ENCODE results near the gene ACTR3. TPM values are rescaled to one million over a fixed set of nuclear protein-coding genes. Genes with fewer than 3 reads are reported as not detected.

The ACTR3 gene
- total and polyA plus RNA-seq, 10 of the 15 experiments (the other 5 are each of a cell fraction or from before 2014, with no cell fraction given), result 79.1 to 616 (median 471) TPM

- peak overlapping the region; percentile 35; the same call in 1 of the 2 replicates for H3K4me2 ChIP-seq (ENCODE audit: control insufficient read depth, insufficient read depth)
- SMC1A ChIA-PET (ENCODE audit: uncharacterized antibody, unreplicated experiment), result interaction anchor here (1.0 to 2.3 kb wide), 4 partner anchors 10 to 28 kb away, joined by 3 to 12 read pairs (median 3); no protein-coding TSS in a partner anchor
- H3K36me3 ChIP-seq (ENCODE audit: control insufficient read depth in 2 of 2, insufficient read depth in 2 of 2, low read length in 1 of 2), result peaks cover 2 to 19% of the 10 kb centered on the region in 2 experiments
- H3K79me2 ChIP-seq (ENCODE audit: control insufficient read depth, insufficient read depth, low read length), result peaks cover 81% of the 10 kb centered on the region
- H3K4me1 ChIP-seq (ENCODE audit: control insufficient read depth, insufficient read depth, low read length), result peaks cover 27% of the 10 kb centered on the region
- H3K4me3 ChIP-seq, result no peak overlapping the region
- RAD21 ChIA-PET (ENCODE audit: unreplicated experiment), result interaction anchor here (1.2 kb wide), 1 partner anchor 29 kb away, joined by 3 read pairs; no protein-coding TSS in a partner anchor
- ATAC-seq (peak; percentile 9), DNase-seq (ENCODE audit: low read depth, low spot score) (no peak), FAIRE-seq (no peak)
- TF ChIP-seq ATF3 (IDR thresholded peaks at IDR 0.05; ENCODE audit: borderline replicate concordance, extremely low read depth, low read depth, low read length), result no peak
- TF ChIP-seq ZBTB33 (IDR thresholded peaks at IDR 0.05), result peak; percentile 62; the same call in 1 of the 2 replicates
- no peak for TF ChIP-seq MXI1 (IDR thresholded peaks at IDR 0.05; ENCODE audit: low read depth, low read length)
- TF ChIP-seq BCL3 (IDR thresholded peaks at IDR 0.05; ENCODE audit: borderline replicate concordance, insufficient read depth, low read depth, low read length, poor library complexity, severe bottlenecking), result no peak
- peak; percentile 36; the same call in 1 of the 2 replicates for TF ChIP-seq POLR2AphosphoS5 (IDR thresholded peaks at IDR 0.05; ENCODE audit: low read length)
- peak; percentile 17; the same call in 1 of the 2 replicates for TF ChIP-seq SPI1 (IDR thresholded peaks at IDR 0.05; ENCODE audit: borderline replicate concordance, insufficient read depth, low read depth, low read length)
- no peak overlapping the region for H3K27ac ChIP-seq (ENCODE audit: control insufficient read depth, insufficient read depth)
- intact Hi-C loops (cut with micrococcal nuclease; ENCODE audit: unreplicated experiment) (loop anchor here (2.0 kb wide), 1 partner anchor 32 kb away; the partner anchor contains the start of gene ACTR3), in situ Hi-C loops (cut with MboI) (no loop called here)
- WGBS (ENCODE audit: insufficient coverage, insufficient replicate concordance, low lambda C conversion rate, missing lambda C conversion rate), result 87% methylated on average over 6 of the region's 6 CpGs
- CTCF ChIA-PET, result interaction anchor here (0.5 to 1.4 kb wide), 2 partner anchors 14 kb away, joined by 3 read pairs; no protein-coding TSS in a partner anchor
- peaks cover 9% of the 10 kb centered on the region; the same call in 1 of the 2 replicates for H4K20me1 ChIP-seq (ENCODE audit: control insufficient read depth, insufficient read depth)
- no peak overlapping the region for H2AFZ ChIP-seq (ENCODE audit: control insufficient read depth, low read depth, low read length)
- H3K27me3 ChIP-seq (replicated peaks in 1 of 2; ENCODE audit: control insufficient read depth in 2 of 2, insufficient read depth in 2 of 2, low read length in 1 of 2), result no peaks in the 10 kb centered on the region
- no TSS peak for BruUV-seq (replicated peaks)
- no peaks in the 10 kb centered on the region; the same call in 2 of the 3 replicates for H3K9me3 ChIP-seq (replicated peaks; ENCODE audit: control insufficient read depth, insufficient read depth, low read length)
- H3K9ac ChIP-seq (ENCODE audit: control insufficient read depth, insufficient read depth, low read length), result no peak overlapping the region
- POLR2A ChIA-PET, result interaction anchor here (1.0 kb wide), 1 partner anchor 26 kb away, joined by 3 read pairs; no protein-coding TSS in a partner anchor
Observed at GRCh38 chr2:113922335-113922734, 32.4 kb downstream of the ACTR3 start.
